Measurements from ENCODE around the gene STARD4.

Gene STARD4

DNA sequence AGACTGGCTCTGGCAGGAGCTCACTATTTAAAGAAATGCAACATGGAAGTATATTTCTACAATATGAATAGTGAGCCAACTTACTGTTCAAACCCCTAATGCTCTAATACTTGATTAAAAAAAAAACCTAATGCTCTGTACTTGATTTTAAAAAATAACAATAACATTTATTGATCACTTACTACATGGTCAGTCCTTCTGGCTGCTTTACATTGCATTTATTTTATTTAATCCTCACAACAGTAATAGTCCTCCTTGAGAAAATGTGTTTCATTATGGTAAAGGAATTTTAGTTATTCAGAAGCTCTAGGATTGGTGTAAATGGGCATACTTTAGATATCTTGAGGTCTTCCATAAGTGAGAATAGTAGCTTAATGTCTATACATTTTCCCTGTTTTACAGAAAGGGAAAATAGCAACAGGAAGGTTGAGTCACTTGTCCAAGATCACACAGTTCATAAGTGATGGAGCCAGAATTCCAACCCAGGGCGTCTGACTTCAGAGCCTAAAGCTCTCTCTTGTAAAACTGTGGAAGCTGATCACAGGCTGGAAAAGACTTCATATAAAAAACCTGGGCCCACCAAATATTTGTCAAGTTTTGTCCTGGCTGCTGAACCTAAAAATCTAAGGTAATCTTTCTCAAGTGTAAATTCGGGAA is 1.0 kb downstream of the STARD4 start:
- Mint-ChIP-seq H3K4me1 (peaks cover 48% of the 10 kb centered on the region), H3K9me3 (no peaks in the 10 kb centered on the region), H3K27ac (peak overlapping the region; percentile 96 to 99 (median 97)), H3K4me3 (peak overlapping the region; percentile 95 to 99 (median 98)), H3K27me3 (ENCODE audit: low read depth) (no peaks in the 10 kb centered on the region), H3K36me3 (ENCODE audit: low read depth) (no peaks in the 10 kb centered on the region)
- TF ChIP-seq, protein P1, sequence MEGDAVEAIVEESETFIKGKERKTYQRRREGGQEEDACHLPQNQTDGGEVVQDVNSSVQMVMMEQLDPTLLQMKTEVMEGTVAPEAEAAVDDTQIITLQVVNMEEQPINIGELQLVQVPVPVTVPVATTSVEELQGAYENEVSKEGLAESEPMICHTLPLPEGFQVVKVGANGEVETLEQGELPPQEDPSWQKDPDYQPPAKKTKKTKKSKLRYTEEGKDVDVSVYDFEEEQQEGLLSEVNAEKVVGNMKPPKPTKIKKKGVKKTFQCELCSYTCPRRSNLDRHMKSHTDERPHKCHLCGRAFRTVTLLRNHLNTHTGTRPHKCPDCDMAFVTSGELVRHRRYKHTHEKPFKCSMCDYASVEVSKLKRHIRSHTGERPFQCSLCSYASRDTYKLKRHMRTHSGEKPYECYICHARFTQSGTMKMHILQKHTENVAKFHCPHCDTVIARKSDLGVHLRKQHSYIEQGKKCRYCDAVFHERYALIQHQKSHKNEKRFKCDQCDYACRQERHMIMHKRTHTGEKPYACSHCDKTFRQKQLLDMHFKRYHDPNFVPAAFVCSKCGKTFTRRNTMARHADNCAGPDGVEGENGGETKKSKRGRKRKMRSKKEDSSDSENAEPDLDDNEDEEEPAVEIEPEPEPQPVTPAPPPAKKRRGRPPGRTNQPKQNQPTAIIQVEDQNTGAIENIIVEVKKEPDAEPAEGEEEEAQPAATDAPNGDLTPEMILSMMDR (IDR thresholded peaks at IDR 0.05; ENCODE audit: unreplicated experiment in 3 of 3), result no peak

DNA sequence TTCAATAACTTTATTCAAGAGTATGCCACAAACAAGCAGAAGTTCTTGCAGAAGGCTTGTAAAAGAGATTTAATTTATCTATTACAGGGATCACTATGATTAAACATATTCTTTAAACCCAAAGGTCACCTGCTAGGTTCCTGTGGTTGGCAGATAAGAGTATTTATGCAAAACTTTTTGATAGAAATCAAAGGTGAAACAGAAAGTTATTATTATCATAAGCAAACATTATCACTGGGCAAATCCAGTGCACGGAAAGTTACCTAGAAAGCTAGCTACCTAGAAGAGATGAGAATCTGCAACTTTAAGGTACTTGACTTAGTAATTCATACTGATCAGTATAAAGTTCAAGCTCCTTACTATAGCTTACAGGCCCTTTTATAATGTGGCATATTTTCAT is 3.2 kb downstream of the STARD4 start:
- TF ChIP-seq, protein P1 (IDR thresholded peaks at IDR 0.05; ENCODE audit: unreplicated experiment in 3 of 3), result no peak
- Mint-ChIP-seq H3K27ac (peak overlapping the region in 1 of 3 experiments; percentile 30), H3K9me3 (no peaks in the 10 kb centered on the region), H3K4me3 (peak overlapping the region; percentile 38 to 99 (median 95)), H3K36me3 (ENCODE audit: low read depth) (peaks cover 9% of the 10 kb centered on the region), H3K27me3 (ENCODE audit: low read depth) (no peaks in the 10 kb centered on the region), H3K4me1 (peaks cover 53% of the 10 kb centered on the region)

DNA sequence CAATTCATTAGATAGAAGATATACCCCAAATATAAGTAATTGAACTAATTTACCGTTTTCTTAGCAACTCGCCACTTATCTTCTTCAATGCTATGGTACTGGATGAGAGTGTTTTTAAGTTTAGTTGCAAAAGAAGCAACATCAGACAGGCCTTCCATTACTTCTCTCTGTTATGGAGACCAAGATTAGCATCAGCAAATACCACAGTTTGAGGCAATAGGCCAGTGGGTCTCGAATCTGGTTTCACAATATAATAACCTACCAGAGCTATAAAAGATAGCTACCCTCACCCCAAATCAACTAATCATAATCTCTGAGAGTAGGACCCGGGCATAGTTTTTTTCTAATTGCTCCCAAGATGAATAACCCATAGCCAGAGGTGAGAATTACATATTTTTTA is 5.1 kb downstream of the STARD4 start:
- Mint-ChIP-seq H3K4me3 (peak overlapping the region in 1 of 3 experiments; percentile 42), H3K4me1 (peaks cover 41% of the 10 kb centered on the region), H3K27ac (peak overlapping the region in 2 of 3 experiments; percentile 28 to 71), H3K36me3 (ENCODE audit: low read depth) (peaks cover 15% of the 10 kb centered on the region), H3K27me3 (ENCODE audit: low read depth) (no peaks in the 10 kb centered on the region), H3K9me3 (no peaks in the 10 kb centered on the region)
- TF ChIP-seq, protein P1 (IDR thresholded peaks at IDR 0.05; ENCODE audit: unreplicated experiment in 3 of 3), result no peak

DNA sequence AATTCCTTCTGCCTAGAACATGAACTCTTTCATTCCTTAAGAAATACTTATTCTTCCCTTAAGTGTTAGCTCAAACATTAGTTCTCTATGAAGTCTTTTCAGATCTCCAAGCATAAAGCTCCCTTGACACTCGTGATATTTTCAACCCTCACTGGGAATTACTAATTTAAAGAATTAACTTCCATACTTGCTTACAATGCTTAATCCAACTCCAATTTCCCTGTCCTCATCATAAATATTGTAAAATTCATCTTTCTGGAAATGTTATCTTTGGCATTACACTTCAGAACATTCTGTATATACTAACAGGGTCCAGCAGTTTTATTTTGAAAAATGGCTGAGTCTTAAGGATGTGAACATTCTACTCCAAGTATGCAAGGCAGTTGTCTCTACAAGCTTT is 7.2 kb downstream of the STARD4 start:
- TF ChIP-seq, protein P1 (IDR thresholded peaks at IDR 0.05; ENCODE audit: unreplicated experiment in 3 of 3), result no peak
- H3K9me3 Mint-ChIP-seq, result no peaks in the 10 kb centered on the region
- H3K4me3 Mint-ChIP-seq, result peak overlapping the region in 2 of 3 experiments; percentile 10 to 61
- no peaks in the 10 kb centered on the region for H3K27me3 Mint-ChIP-seq (ENCODE audit: low read depth)
- peaks cover 27% of the 10 kb centered on the region for H3K36me3 Mint-ChIP-seq (ENCODE audit: low read depth)
- H3K27ac Mint-ChIP-seq, result peak overlapping the region; percentile 92 to 96 (median 96)
- H3K4me1 Mint-ChIP-seq, result peaks cover 41% of the 10 kb centered on the region

DNA sequence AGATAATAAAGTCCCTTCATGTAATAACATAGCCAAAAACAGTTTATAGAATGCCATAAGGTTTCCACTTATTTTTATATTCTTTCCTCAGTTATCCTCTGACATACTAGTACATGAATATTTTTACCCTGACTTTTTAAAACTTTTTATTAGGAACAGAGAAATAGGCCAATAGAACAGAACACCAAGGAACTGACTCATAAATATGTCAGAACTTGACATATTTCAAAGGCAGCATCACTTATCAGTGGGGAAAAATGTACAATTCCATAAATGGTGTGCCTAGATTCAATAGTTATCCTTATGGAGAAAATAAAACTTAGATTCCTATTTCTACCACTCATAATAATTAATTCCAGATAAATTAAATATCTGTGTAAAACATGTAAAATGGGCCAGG is 9.4 kb downstream of the STARD4 start:
- peak overlapping the region in 2 of 3 experiments; percentile 50 to 96 for H3K27ac Mint-ChIP-seq

More for the DNA sequence above, 9.4 kb downstream of the STARD4 start:
- Mint-ChIP-seq H3K9me3 (no peaks in the 10 kb centered on the region), H3K4me1 (peaks cover 30% of the 10 kb centered on the region), H3K36me3 (ENCODE audit: low read depth) (peaks cover 42% of the 10 kb centered on the region), H3K27me3 (ENCODE audit: low read depth) (no peaks in the 10 kb centered on the region), H3K4me3 (no peak overlapping the region)
- TF ChIP-seq, protein P1 (IDR thresholded peaks at IDR 0.05; ENCODE audit: unreplicated experiment in 3 of 3), result no peak
